B cell (primary cell): ENCODE data around the gene HOXC9. TPM values are rescaled to one million over a fixed set of nuclear protein-coding genes. Genes with fewer than 3 reads are reported as not detected.

Experiments
- ATAC-seq: fragments of 200-7000 bp; cut with Tn5 transposase; one replicate; pipeline ENCODE4 v1.10.0; 2021; ENCODE audit warnings: low read depth, mild to moderate bottlenecking, moderate number of reproducible peaks, moderate library complexity
- CTCF ChIA-PET: fragments of 350-600 bp; sonication (Branson Sonifier 250); formaldehyde crosslinking; loops from one replicate; lab custom pipeline; 2021; ENCODE audit warnings: antibody characterized with exemption, inconsistent platforms; lab: Charles Lee
- POLR2A ChIA-PET: fragments of 350-600 bp; sonication (Branson Sonifier 250); formaldehyde crosslinking; loops from one replicate; lab custom pipeline; 2021; ENCODE audit warnings: antibody characterized with exemption; lab: Charles Lee
- DNase-seq: peaks from one replicate; pipeline ENCODE4 v3.0.0; 2013
- H2AFZ ChIP-seq: 2 replicates; pipeline ENCODE4 v1.6.1; 2012; ENCODE audit warnings: mild to moderate bottlenecking, low read depth, low read length; ENCODE audit not compliant: insufficient read depth, poor library complexity, severe bottlenecking
- H3K27ac ChIP-seq, 2 donors: 1 replicate in 1 of 2; 2 replicates in 1 of 2; pipeline ENCODE4 v1.5.1; 2012 to 2013; ENCODE audit warnings: low read length in 2 of 2, mild to moderate bottlenecking in 2 of 2, moderate library complexity in 1 of 2
- H3K27me3 ChIP-seq, 4 experiments: fragments of 200-600 bp in 1 of 4; sonication (generic) in 1 of 4; replicated peaks in 1 of 4; 1 replicate in 2 of 4; 2 replicates in 2 of 4; pipeline versions ENCODE4 v1.6.1 to v1.7.0; 2013 to 2016; ENCODE audit warnings: low read length in 3 of 4, mild to moderate bottlenecking in 2 of 4, mixed read lengths in 1 of 4, moderate library complexity in 1 of 4; ENCODE audit not compliant: insufficient read depth in 4 of 4, control insufficient read depth in 3 of 4; ENCODE audit errors: control extremely low read depth in 1 of 4
- H3K36me3 ChIP-seq, 2 experiments: replicated peaks in 1 of 2; 1 replicate in 1 of 2; 2 replicates in 1 of 2; pipeline versions ENCODE4 v1.6.1 to v1.7.1; 2013; ENCODE audit warnings: low read length in 1 of 2; ENCODE audit not compliant: insufficient read depth in 2 of 2, control insufficient read depth in 1 of 2; ENCODE audit errors: control extremely low read depth in 1 of 2, extremely low read depth in 1 of 2
- H3K4me1 ChIP-seq, 2 donors: fragments of 200-600 bp in 1 of 2; sonication (generic) in 1 of 2; 1 replicate in 1 of 2; 2 replicates in 1 of 2; pipeline versions ENCODE4 v1.5.1 to v1.6.1; 2013 to 2017; ENCODE audit warnings: low read length in 2 of 2; ENCODE audit not compliant: control insufficient read depth in 2 of 2, insufficient read depth in 2 of 2
- H3K4me2 ChIP-seq: replicated peaks from 2 replicates; pipeline ENCODE3; 2012; ENCODE audit warnings: mild to moderate bottlenecking, low read depth, low read length; ENCODE audit not compliant: poor library complexity, severe bottlenecking
- H3K4me3 ChIP-seq, 5 experiments: fragments of 200-600 bp in 1 of 5; sonication (generic) in 1 of 5; 1 replicate in 3 of 5; 2 replicates in 2 of 5; pipeline versions ENCODE4 v1.5.1 to v1.7.0; 2011 to 2016; ENCODE audit warnings: low read length in 4 of 5, mild to moderate bottlenecking in 4 of 5, low read depth in 2 of 5, control low read depth in 1 of 5, moderate library complexity in 1 of 5; ENCODE audit not compliant: insufficient read depth in 1 of 5; ENCODE audit errors: control extremely low read depth in 1 of 5, extremely low read depth in 1 of 5
- H3K79me2 ChIP-seq: fragments of 200-600 bp; sonication (generic); one replicate; pipeline ENCODE4 v1.6.0; 2016; ENCODE audit warnings: low read length; ENCODE audit not compliant: control insufficient read depth, insufficient read depth
- H3K9ac ChIP-seq: fragments of 200-600 bp; sonication (generic); 2 replicates; pipeline ENCODE4 v1.6.1; 2017; ENCODE audit warnings: mild to moderate bottlenecking, low read length, moderate library complexity
- H3K9me3 ChIP-seq, 3 donors: one replicate each; pipeline versions ENCODE4 v1.6.1 to v1.7.1; 2013; ENCODE audit warnings: low read length in 2 of 3; ENCODE audit not compliant: control insufficient read depth in 2 of 3, insufficient read depth in 1 of 3; ENCODE audit errors: control extremely low read depth in 1 of 3
- H4K20me1 ChIP-seq: 2 replicates; pipeline ENCODE4 v1.6.0; 2012; ENCODE audit warnings: mild to moderate bottlenecking, low read length; ENCODE audit not compliant: insufficient read depth, control insufficient read depth, poor library complexity, severe bottlenecking
- H3K27ac Mint-ChIP-seq: one replicate; pipeline ENCODE4 v1.8.0; 2021; ENCODE audit warnings: mixed read lengths
- H3K27me3 Mint-ChIP-seq: one replicate; pipeline ENCODE4 v1.8.0; 2021; ENCODE audit warnings: mixed read lengths
- H3K4me1 Mint-ChIP-seq: one replicate; pipeline ENCODE4 v1.8.0; 2021; ENCODE audit warnings: mixed read lengths
- H3K4me3 Mint-ChIP-seq: one replicate; pipeline ENCODE4 v1.8.0; 2021; ENCODE audit warnings: mixed read lengths
- H3K9me3 Mint-ChIP-seq: one replicate; pipeline ENCODE4 v1.8.0; 2022; ENCODE audit warnings: mixed read lengths; ENCODE audit not compliant: insufficient read depth
- EZH2 ChIP-seq: IDR thresholded peaks from 2 replicates; pipeline ENCODE4 v1.6.1; 2012; ENCODE audit warnings: borderline replicate concordance, low read depth, mild to moderate bottlenecking, moderate library complexity, low read length; ENCODE audit not compliant: insufficient read depth, poor library complexity, severe bottlenecking
- whole genome bisulfite sequencing: methylation state at CpG from one replicate; pipeline ENCODE4 v1.1.5; 2013; ENCODE audit warnings: missing lambda C conversion rate; ENCODE audit not compliant: insufficient coverage; 5-methylcytosine and 5-hydroxymethylcytosine counted together
- intact Hi-C: fragments of 100-400 bp; cut with micrococcal nuclease; formaldehyde crosslinking; loops from one replicate; pipeline ENCODE4 v1.10.0; 2022
- polyA plus RNA-seq: library from polyadenylated mRNA; depleted of rRNA; stranded (reverse); fragments of >200 nt; gene quantifications from 2 replicates; pipeline ENCODE4 v1.2.3, GENCODE V29; 2012
- total RNA-seq, 2 donors: library from RNA; stranded (reverse); fragments of 120-200 nt in 1 of 2; gene quantifications; 1 replicate in 1 of 2; 2 replicates in 1 of 2; pipeline versions ENCODE4 v1.2.3 to v1.2.4, GENCODE V29; 2013 to 2022
- TF ChIP-seq, protein P1 (sequence below): fragments of 200-600 bp; IDR thresholded peaks from one replicate; pipeline ENCODE4 v1.8.0; 2022; ENCODE audit warnings: antibody characterized with exemption, mild to moderate bottlenecking

HOXC9 gene
- total and polyA plus RNA-seq, 2 donors (not counting 1 experiment from before 2014, with no cell fraction given) = not detected

DNA sequence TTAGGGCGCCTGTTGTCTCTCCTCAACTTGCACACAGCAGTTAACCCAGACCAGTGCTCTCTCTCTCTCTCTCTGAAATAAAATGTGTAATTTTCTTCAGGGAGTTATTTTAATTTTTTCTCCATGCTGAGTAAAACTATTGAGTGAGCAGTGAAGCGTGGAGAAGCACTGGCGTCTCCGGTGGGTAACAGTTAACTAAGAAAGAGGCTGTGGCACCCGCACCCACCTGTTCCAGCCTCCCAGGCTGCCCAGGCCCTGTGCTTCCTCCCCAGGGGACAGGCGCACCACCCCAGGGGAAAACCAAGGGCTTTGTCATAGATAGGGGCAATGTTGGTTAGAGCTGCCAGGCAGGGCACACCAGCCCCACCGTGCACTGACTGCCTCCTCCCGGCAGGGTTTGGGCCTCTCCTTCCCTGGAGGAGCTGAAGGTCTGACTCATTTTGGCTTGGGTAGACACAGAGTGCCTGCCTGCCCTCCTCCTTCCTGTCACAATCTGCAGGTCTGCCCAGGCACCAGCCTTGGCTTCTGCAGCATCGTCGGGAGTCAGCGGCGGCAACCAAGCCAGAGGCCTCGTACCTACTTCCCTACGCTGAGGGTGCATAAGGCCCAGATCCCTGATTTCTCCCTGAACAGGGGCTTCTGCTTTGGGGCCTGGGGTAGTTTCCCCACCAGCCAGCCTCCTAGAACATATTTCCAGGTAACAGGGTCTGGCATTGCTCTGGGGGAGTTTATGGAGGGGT is 36.8 kb downstream of the HOXC9 start:
- no peaks in the 10 kb centered on the region for H4K20me1 ChIP-seq
- H3K4me2 ChIP-seq = no peak overlapping the region
- ChIA-PET POLR2A (no interaction called here), CTCF (interaction anchor here (0.5 to 6.4 kb wide), 3 partner anchors 164 to 272 kb away, joined by 3 to 87 read pairs (median 5); no protein-coding TSS in a partner anchor)
- H3K27me3 ChIP-seq = peaks cover 0 to 95% (median 62%) of the 10 kb centered on the region in 4 experiments
- TF ChIP-seq, protein P1, sequence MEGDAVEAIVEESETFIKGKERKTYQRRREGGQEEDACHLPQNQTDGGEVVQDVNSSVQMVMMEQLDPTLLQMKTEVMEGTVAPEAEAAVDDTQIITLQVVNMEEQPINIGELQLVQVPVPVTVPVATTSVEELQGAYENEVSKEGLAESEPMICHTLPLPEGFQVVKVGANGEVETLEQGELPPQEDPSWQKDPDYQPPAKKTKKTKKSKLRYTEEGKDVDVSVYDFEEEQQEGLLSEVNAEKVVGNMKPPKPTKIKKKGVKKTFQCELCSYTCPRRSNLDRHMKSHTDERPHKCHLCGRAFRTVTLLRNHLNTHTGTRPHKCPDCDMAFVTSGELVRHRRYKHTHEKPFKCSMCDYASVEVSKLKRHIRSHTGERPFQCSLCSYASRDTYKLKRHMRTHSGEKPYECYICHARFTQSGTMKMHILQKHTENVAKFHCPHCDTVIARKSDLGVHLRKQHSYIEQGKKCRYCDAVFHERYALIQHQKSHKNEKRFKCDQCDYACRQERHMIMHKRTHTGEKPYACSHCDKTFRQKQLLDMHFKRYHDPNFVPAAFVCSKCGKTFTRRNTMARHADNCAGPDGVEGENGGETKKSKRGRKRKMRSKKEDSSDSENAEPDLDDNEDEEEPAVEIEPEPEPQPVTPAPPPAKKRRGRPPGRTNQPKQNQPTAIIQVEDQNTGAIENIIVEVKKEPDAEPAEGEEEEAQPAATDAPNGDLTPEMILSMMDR = no peak
- TF ChIP-seq EZH2 = no peak
- H3K27ac ChIP-seq = no peak overlapping the region
- Mint-ChIP-seq H3K9me3 (no peaks in the 10 kb centered on the region), H3K4me1 (peaks cover 21% of the 10 kb centered on the region), H3K27me3 (peaks cover 76% of the 10 kb centered on the region), H3K4me3 (no peak overlapping the region), H3K27ac (no peak overlapping the region)
- H2AFZ ChIP-seq = no peak overlapping the region
- peaks cover 0 to 37% (median 6%) of the 10 kb centered on the region in 3 donors for H3K9me3 ChIP-seq
- intact Hi-C loops = no loop called here
- no peak overlapping the region for H3K9ac ChIP-seq
- H3K4me3 ChIP-seq = no peak overlapping the region
- ATAC-seq (no peak), DNase-seq (no peak)
- no peaks in the 10 kb centered on the region for H3K36me3 ChIP-seq
- WGBS = 47% methylated on average over 12 of the region's 14 CpGs
- H3K4me1 ChIP-seq = peaks cover 25 to 32% of the 10 kb centered on the region in 2 donors
- no peaks in the 10 kb centered on the region for H3K79me2 ChIP-seq
